ENCODE measurements around the gene ERCC1. TPM values are rescaled to one million over a fixed set of nuclear protein-coding genes. Genes with fewer than 3 reads are reported as not detected.

ERCC1 gene
- total and polyA plus RNA-seq, 2 of the 13 experiments (the other 11 are each of a cell fraction or from before 2014, with no cell fraction given) = 40.0 to 66.4 TPM

DNA sequence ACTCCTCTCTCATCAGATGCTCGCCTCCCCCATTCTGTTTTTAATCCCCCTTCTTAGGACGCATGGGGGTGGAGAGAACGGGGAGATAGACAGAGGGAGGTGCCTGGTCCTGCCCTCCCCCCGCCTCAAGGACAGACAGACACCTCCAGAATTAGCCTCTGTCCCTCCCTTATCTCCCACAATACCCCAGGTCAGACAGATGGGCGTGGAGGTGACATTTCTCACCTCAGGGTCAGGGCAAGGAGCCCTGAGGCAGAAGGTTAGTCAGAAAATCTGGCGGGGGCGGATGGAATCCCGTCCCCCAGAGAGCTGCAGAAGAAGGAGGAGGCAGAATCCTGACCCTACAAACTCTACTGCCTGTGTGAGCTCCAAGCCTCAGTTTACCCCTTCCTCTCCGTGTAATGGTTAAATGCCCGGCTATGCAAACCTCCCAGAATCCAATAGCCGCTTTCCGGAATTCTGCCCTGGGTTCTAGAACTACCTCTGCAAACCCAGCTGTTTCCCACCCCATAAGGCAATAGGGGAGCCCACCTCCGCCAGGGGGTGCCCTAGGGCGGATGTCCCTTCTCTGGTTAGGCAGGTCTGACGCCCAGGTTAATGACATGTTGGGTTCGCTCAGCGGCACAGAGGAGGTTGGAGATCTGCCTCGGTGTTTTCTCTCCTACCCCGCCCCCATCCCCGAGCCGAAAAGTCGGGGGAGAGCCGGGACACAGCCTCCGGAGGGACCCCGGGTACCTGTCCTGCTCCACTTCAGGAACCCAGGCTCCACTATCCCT lies 19.7 kb downstream of the ERCC1 start (continued):
- TF ChIP-seq, protein P1, sequence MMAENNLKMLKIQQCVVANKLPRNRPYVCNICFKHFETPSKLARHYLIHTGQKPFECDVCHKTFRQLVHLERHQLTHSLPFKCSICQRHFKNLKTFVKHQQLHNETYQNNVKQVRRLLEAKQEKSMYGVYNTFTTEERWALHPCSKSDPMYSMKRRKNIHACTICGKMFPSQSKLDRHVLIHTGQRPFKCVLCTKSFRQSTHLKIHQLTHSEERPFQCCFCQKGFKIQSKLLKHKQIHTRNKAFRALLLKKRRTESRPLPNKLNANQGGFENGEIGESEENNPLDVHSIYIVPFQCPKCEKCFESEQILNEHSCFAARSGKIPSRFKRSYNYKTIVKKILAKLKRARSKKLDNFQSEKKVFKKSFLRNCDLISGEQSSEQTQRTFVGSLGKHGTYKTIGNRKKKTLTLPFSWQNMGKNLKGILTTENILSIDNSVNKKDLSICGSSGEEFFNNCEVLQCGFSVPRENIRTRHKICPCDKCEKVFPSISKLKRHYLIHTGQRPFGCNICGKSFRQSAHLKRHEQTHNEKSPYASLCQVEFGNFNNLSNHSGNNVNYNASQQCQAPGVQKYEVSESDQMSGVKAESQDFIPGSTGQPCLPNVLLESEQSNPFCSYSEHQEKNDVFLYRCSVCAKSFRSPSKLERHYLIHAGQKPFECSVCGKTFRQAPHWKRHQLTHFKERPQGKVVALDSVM (CRISPR knock-in tag; IDR thresholded peaks at IDR 0.05) = no peak
- TF ChIP-seq, protein P2, sequence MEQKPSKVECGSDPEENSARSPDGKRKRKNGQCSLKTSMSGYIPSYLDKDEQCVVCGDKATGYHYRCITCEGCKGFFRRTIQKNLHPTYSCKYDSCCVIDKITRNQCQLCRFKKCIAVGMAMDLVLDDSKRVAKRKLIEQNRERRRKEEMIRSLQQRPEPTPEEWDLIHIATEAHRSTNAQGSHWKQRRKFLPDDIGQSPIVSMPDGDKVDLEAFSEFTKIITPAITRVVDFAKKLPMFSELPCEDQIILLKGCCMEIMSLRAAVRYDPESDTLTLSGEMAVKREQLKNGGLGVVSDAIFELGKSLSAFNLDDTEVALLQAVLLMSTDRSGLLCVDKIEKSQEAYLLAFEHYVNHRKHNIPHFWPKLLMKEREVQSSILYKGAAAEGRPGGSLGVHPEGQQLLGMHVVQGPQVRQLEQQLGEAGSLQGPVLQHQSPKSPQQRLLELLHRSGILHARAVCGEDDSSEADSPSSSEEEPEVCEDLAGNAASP (CRISPR knock-in tag; IDR thresholded peaks at IDR 0.05; ENCODE audit: borderline replicate concordance) = no peak
- no peak; the same call in 1 of the 2 replicates for TF ChIP-seq GATAD1 (CRISPR knock-in tag; IDR thresholded peaks at IDR 0.05)
- TF ChIP-seq, protein P3, sequence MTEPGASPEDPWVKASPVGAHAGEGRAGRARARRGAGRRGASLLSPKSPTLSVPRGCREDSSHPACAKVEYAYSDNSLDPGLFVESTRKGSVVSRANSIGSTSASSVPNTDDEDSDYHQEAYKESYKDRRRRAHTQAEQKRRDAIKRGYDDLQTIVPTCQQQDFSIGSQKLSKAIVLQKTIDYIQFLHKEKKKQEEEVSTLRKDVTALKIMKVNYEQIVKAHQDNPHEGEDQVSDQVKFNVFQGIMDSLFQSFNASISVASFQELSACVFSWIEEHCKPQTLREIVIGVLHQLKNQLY (CRISPR knock-in tag; IDR thresholded peaks at IDR 0.05) = no peak
- TF ChIP-seq PAWR (CRISPR knock-in tag; IDR thresholded peaks at IDR 0.05; ENCODE audit: borderline replicate concordance) = no peak
- TF ChIP-seq TBP (CRISPR knock-in tag; IDR thresholded peaks at IDR 0.05) = no peak
- TF ChIP-seq HDAC1 (CRISPR knock-in tag; IDR thresholded peaks at IDR 0.05) = no peak; the same call in 1 of the 2 replicates
- TF ChIP-seq KDM5B (CRISPR knock-in tag; IDR thresholded peaks at IDR 0.05; ENCODE audit: borderline replicate concordance) = no peak
- TF ChIP-seq GTF2F1 (IDR thresholded peaks at IDR 0.05; ENCODE audit: low read length) = no peak
- TF ChIP-seq SPEN (CRISPR knock-in tag; IDR thresholded peaks at IDR 0.05; ENCODE audit: low read depth) = no peak
- TF ChIP-seq, protein P4, sequence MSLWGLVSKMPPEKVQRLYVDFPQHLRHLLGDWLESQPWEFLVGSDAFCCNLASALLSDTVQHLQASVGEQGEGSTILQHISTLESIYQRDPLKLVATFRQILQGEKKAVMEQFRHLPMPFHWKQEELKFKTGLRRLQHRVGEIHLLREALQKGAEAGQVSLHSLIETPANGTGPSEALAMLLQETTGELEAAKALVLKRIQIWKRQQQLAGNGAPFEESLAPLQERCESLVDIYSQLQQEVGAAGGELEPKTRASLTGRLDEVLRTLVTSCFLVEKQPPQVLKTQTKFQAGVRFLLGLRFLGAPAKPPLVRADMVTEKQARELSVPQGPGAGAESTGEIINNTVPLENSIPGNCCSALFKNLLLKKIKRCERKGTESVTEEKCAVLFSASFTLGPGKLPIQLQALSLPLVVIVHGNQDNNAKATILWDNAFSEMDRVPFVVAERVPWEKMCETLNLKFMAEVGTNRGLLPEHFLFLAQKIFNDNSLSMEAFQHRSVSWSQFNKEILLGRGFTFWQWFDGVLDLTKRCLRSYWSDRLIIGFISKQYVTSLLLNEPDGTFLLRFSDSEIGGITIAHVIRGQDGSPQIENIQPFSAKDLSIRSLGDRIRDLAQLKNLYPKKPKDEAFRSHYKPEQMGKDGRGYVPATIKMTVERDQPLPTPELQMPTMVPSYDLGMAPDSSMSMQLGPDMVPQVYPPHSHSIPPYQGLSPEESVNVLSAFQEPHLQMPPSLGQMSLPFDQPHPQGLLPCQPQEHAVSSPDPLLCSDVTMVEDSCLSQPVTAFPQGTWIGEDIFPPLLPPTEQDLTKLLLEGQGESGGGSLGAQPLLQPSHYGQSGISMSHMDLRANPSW (CRISPR knock-in tag; IDR thresholded peaks at IDR 0.05; ENCODE audit: borderline replicate concordance) = no peak
- TF ChIP-seq ZBTB38 (CRISPR knock-in tag; IDR thresholded peaks at IDR 0.05) = no peak
- TF ChIP-seq ZFYVE20 (CRISPR knock-in tag; IDR thresholded peaks at IDR 0.05; ENCODE audit: borderline replicate concordance, low read depth) = no peak
- TF ChIP-seq HOXA5 (CRISPR knock-in tag; IDR thresholded peaks at IDR 0.05) = no peak
- TF ChIP-seq CBX2 (IDR thresholded peaks at IDR 0.05; ENCODE audit: low read depth, low read length) = no peak
- no peak for TF ChIP-seq CBX2 (CRISPR knock-in tag; IDR thresholded peaks at IDR 0.05; ENCODE audit: low read depth)
- TF ChIP-seq, protein P5, sequence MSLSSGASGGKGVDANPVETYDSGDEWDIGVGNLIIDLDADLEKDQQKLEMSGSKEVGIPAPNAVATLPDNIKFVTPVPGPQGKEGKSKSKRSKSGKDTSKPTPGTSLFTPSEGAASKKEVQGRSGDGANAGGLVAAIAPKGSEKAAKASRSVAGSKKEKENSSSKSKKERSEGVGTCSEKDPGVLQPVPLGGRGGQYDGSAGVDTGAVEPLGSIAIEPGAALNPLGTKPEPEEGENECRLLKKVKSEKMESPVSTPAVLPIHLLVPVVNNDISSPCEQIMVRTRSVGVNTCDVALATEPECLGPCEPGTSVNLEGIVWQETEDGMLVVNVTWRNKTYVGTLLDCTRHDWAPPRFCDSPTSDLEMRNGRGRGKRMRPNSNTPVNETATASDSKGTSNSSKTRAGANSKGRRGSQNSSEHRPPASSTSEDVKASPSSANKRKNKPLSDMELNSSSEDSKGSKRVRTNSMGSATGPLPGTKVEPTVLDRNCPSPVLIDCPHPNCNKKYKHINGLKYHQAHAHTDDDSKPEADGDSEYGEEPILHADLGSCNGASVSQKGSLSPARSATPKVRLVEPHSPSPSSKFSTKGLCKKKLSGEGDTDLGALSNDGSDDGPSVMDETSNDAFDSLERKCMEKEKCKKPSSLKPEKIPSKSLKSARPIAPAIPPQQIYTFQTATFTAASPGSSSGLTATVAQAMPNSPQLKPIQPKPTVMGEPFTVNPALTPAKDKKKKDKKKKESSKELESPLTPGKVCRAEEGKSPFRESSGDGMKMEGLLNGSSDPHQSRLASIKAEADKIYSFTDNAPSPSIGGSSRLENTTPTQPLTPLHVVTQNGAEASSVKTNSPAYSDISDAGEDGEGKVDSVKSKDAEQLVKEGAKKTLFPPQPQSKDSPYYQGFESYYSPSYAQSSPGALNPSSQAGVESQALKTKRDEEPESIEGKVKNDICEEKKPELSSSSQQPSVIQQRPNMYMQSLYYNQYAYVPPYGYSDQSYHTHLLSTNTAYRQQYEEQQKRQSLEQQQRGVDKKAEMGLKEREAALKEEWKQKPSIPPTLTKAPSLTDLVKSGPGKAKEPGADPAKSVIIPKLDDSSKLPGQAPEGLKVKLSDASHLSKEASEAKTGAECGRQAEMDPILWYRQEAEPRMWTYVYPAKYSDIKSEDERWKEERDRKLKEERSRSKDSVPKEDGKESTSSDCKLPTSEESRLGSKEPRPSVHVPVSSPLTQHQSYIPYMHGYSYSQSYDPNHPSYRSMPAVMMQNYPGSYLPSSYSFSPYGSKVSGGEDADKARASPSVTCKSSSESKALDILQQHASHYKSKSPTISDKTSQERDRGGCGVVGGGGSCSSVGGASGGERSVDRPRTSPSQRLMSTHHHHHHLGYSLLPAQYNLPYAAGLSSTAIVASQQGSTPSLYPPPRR (CRISPR knock-in tag; IDR thresholded peaks at IDR 0.05; ENCODE audit: borderline replicate concordance) = no peak
- TF ChIP-seq ZNF34 (CRISPR knock-in tag; IDR thresholded peaks at IDR 0.05; ENCODE audit: borderline replicate concordance) = no peak
